GM18858 (cell line): ENCODE results near the gene KCNK7.
"Not testable (repeated sequence)": the region's sequence is repeated elsewhere in the genome, so short reads cannot be mapped to it uniquely, and the experiment has no call there.

ENCODE experiments used
- ATAC-seq: cut with Tn5 transposase; IDR thresholded peaks from one replicate; pipeline ENCODE4 v1.9.1; 2021; ENCODE audit not compliant: unreplicated experiment

Gene KCNK7

DNA sequence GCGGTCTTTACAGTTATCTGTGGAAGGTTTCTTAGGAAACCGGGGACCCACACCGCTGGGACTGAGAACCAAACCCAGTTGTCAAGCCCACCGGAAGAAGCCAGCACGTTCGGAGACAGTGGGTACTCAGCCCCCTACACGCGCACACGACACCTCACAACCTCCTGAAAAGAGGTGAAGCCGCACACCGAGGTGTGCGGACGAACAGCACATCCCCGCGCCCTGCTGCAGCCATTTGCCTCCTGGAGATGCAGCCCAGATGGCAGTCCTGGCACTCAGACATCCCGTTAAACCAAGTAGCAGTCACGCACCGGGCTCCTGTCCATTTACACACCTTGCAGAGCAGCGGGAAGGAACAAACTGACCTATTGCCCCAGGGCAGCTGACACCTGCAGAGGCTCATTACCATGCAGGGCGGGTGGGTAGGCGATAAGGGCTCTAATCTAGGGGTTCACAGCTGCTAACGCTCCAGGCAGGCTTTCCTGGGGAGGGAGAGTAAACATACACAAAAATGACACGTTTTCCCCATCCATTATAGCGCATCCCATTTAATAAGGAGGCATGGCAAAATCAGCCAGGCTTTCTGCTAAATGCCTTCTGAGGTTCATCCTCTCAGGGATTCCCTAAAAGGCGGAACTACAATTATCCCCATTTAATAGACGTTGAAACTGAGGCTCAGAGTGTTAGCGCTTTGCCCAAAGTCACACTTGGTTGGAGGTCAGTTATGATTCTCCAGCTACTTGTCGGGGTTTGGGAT is 20.6 kb downstream of the KCNK7 start:
- no peak for ATAC-seq

DNA sequence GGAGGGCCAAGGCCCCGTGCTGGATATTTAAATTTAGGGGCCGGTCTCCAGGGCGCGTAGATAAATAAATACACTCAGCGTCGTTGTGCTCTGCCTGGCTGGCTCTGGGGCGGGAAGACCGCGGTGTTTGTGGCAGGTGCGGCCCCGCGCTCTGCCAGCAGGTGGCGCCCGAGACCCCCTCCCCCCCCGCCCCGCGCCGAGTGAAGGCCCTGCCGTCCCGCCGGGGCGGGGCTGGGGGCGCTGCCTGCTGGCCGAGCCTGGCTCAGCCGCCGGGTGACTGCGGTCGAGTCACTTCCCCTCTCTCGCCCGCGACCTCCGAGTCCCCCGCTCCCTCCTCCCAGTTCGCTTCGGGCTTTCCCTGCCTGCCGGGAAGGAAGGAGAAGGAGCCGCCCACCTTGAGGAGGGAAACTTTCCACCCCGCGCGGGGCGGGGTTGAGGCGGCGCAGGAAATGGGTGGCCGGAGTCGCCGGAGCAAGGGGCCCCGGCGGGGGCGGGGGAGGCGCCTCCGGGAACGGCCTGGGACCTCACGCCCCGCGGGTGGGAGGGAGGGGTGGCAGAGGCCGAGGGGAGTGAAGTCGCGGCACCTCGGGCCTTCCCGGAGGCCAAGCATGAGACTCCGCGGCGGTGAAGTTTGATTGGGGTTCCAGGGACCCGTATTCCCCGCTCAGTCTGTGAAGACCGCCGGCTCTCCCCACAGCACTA is 21.3 kb downstream of the KCNK7 start:
- ATAC-seq = no peak

DNA sequence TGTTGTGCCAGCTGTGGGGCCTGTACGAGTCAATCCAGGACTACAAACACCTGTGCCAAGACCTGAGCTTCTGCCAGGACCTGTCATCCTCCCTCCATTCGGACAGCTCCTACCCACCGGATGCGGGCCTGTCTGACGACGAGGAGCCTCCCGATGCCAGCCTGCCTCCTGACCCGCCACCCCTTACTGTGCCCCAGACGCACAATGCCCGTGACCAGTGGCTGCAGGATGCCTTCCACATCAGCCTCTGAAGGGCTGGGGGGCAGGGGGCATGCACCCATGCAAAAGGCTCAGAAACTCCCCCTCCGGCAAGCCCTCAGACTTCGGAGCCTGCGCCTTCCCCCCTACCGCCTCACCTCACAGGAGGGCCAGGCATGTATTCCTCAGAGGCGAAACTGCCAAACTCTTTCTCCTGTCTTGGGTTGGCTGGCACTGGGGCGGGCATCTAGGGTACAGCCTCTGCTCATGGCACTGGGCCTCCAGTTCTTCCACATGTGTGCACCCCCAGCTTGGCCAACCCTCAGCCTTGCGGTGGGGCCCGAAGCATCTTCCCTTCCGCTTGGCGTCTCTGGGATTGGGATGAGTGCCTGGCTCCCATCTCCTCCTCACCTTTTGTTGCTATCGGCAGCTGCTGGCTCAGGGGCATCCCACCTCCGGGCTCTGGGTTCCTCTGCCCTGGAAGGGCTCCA is 22.1 kb downstream of the KCNK7 start:
- ATAC-seq = no peak

- no peak for ATAC-seq
Measured at GRCh38 chr11:65572356-65573051, 23.1 kb downstream of the KCNK7 start, which contains the start of gene FAM89B. FAM89B (plus strand) TSS chr11:65572538; CDS start chr11:65572670, 132 bp downstream.

DNA sequence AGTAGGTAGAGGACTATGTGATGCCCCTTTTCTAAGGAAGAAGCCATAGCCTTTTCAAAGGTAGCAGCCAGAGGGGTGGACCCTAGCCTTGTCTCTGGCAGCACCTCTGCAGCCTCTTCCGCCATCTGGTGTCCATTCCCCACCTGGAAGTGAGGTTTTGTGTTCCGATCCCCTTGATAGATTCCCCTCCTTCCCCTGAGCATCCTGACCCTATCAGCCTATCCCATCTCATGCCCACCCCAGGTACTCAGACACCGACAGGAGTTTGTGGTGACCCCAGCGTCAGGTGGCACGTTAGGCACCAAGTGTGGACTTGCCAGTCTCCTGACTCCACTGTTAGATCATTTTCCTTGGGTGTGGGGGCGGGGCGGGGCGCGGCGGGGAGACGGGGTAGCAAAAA is 23.7 kb downstream of the KCNK7 start:
- no peak for ATAC-seq

- ATAC-seq = no peak
Measured at GRCh38 chr11:65571420-65571819, 24.2 kb downstream of the KCNK7 start.

DNA sequence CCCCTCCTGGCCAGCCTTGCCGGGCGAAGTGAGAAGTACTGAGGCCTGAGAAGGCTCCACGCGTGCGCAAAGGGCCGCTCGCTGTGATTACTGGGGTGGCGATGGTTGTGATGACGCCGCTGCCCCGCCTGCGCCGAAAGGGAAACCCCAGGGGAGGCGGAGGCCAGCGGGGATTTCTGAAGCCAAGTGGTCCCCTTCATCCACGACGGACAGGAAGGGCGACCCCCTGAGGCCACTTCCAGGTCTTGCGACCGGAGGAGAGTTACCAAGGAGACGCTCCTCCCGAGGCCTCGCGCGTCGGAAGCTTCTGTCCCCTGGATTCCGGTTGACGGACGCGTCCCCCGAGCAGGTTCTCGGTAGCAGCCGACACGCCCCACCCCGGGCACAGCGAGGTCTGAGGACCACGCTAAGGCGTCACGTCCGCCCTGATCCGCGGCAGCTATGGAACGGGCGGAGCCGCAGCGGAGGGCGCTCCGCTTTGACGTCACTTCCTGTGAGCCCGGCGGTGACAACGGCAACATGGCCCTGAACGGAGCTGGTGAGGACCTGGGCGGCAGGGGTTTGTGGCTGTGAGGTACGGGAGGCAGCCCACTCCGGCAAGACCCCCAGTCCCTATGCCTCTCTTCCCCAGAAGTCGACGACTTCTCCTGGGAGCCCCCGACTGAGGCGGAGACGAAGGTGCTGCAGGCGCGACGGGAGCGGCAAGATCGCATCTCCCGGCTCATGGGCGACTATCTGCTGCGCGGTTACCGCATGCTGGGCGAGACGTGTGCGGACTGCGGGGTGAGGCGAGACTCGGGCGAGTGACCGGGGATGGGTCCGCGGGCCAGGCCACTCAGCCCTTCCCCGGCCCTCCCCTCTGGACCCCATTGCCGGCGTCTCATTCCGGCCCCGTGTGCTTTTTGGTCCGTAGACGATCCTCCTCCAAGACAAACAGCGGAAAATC is 25.4 kb downstream of the KCNK7 start, which contains the start of gene ZNRD2:
ZNRD2 (plus strand) TSS at position 505 of the 946 bp plus-strand sequence; CDS start at position 520, 15 bp downstream.
- peak; percentile 46 for ATAC-seq

GRCh38 chr11:65569164-65569972 is 26.2 kb downstream of the KCNK7 start:
- ATAC-seq = no peak

DNA sequence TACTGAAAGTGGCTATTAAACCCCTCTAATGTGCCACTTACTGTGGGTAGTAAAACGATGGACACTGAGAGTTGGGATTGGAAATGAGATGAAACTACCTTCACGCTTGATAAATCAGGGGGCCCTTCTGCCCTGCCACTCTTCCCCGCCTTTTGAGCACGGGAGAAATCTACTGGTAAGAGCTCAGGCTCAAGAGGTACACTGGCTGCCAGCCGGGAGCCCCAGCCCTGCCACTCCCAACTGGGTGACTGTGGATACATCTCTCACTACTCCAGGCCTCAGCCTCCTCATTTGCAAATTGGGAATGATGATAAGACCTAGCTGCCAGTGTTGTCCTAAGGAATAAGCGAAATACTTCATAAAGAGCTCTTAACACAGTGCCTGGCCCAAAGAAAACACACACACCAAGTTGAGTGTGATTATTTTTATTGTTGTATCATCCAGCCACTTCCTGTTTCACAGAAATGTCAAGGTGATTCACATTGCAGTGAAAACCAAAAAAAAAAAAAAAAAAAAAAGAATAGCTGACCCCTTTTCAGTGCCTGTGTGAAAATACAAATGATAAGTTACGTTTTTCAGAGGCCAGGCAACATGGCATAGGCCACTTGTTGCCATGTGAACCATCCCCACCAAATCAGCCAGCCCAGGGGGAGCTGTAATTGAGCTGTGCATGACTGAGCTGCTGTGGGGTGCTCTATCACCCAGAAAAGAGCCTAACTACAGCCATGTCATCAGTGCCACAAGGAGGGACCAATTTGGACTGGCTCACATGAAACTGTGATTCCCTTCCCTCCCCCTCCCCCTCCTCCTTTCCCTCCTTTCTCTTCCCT is 29.8 kb downstream of the KCNK7 start:
- no peak for ATAC-seq

DNA sequence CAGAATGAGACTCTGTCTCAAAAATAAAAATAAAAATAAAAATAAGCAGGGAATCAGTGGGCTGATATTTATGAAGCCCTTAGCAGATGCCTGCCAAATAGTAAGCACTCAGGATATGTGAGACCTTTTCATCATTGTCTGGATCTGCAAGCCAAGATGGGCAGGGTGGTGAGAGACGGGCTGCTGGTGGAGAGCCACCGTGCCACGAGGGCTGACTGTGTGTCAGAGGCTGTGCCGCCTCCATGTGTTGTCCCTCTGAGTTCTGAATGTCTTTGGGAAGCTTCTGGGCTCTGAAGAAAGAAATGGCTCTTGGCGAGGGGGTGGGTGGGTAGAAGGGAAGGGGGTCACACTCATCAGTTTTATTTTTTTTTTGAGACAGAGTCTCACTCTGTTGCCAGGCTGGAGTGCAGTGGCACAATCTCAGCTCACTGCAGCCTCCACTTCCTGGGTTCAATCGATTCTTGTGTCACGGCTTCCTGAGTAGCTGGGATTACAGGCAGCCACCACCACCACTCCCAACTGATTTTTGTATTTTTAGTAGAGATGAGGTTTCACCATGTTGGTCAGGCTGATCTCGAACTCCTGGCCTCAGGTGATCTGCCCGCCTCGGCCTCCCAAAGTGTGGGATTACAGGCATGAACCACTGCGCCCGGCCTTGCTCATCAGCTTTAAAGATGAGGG is 30.6 kb downstream of the KCNK7 start:
- not testable (repeated sequence) for ATAC-seq

DNA sequence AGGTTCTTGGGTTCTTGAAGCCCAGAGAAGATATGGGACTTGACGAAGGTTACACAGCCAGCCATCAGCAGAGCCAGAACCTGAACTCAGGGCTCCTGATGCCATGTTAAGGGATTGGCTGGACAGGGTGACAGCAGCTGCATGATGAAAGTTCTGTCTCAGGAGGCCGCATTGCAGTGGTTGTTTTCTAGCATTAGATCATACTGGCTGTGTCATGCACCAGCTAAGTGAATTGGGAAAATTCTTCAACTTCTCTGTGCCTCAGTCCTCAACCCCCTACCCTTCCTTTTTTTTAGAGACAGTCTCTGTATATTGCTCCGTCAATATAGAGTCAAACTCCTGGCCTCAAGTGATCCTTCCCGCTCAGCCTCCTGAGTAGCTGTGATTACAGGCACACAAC is 32.0 kb downstream of the KCNK7 start:
- no peak for ATAC-seq

DNA sequence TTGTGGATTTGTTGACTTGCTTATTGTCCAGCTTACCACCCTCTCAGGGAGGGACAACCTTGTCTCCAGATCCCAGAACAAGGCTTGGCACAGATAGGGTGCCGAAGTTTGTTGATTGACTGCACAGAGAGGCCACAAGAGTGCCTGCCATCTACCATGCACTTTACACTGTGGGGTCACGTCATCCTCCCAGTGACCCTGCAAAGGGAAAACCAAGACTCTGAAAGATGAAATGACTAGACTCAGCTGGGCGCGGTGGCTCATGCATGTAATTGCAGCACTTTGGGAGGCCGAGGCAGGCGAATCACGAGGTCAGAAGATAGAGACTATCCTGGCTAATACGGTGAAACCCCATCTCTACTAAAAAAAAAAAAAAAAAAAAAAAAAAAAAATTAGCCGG is 32.8 kb downstream of the KCNK7 start:
- no peak for ATAC-seq

GRCh38 chr11:65562020-65562419 is 33.6 kb downstream of the KCNK7 start:
- ATAC-seq = no peak

- no peak for ATAC-seq
Measured at GRCh38 chr11:65560555-65561418, 34.8 kb downstream of the KCNK7 start.

- ATAC-seq = no peak
Measured at GRCh38 chr11:65559951-65560537, 35.6 kb downstream of the KCNK7 start.

DNA sequence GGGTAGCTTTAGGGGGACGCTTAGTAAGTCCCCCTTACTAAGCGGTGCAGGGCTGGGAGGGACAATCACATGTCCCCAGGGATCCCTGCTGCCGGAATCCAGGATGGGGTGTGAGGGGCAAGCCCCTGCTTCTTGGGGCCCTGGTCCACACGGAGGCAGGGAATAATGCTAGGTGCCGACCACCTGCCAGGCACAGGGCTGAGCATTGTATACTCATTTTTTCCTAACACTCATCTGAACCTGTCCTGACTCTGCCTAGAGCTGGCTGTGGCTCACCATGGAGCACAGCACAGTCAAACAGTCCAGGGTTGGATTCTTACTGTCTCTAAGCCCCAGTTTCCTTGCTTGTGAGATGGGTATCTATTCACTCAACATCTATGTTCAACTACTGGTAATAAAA is 36.1 kb downstream of the KCNK7 start:
- ATAC-seq = no peak
